OCI-LY3 (cell line): ENCODE results near the gene CRADD.

Experiments
- H2AFZ ChIP-seq: fragments of 200-600, 300-600 bp; shearing (Covaris generic); 2 replicates; pipeline ENCODE4 v1.6.0; 2014; ENCODE audit warnings: antibody characterized with exemption, low read depth, low read length
- H3K27ac ChIP-seq: fragments of 200-600, 300-600 bp; sonication (generic); 2 replicates; pipeline ENCODE4 v1.5.1; 2014; ENCODE audit warnings: mild to moderate bottlenecking, low read length, moderate library complexity, mixed read lengths
- H3K27me3 ChIP-seq: fragments of 200-600, 300-600 bp; sonication (generic); 2 replicates; pipeline ENCODE4 v1.6.1; 2014; ENCODE audit warnings: low read depth, low read length, mixed read lengths
- H3K36me3 ChIP-seq: fragments of 200-600, 300-600 bp; sonication (generic); replicated peaks from 2 replicates; pipeline ENCODE3; 2014; ENCODE audit warnings: low read depth, low read length, mixed read lengths
- H3K4me1 ChIP-seq: fragments of 300-600, 200-600 bp; sonication (generic); 2 replicates; pipeline ENCODE4 v1.6.1; 2014; ENCODE audit warnings: low read length, mixed read lengths
- H3K4me2 ChIP-seq: fragments of 200-600, 300-600 bp; sonication (generic); 2 replicates; pipeline ENCODE4 v1.6.1; 2014; ENCODE audit warnings: low read length, mixed read lengths
- H3K4me3 ChIP-seq: fragments of 300-600, 200-600 bp; sonication (generic); 2 replicates; pipeline ENCODE4 v1.5.1; 2014; ENCODE audit warnings: antibody characterized with exemption, mild to moderate bottlenecking, low read length, moderate library complexity
- H3K79me2 ChIP-seq: fragments of 300-600, 200-600 bp; shearing (Covaris generic); 2 replicates; pipeline ENCODE4 v1.6.1; 2014; ENCODE audit warnings: mild to moderate bottlenecking, low read length, mixed read lengths
- H3K9ac ChIP-seq: fragments of 300-600, 200-600 bp; shearing (Covaris generic); 2 replicates; pipeline ENCODE4 v1.6.0; 2014; ENCODE audit warnings: mild to moderate bottlenecking, low read length, moderate library complexity
- H3K9me3 ChIP-seq: fragments of 200-600, 300-600 bp; shearing (Covaris generic); 2 replicates; pipeline ENCODE4 v1.6.1; 2014; ENCODE audit warnings: low read length, mixed read lengths; ENCODE audit not compliant: insufficient read depth
- H4K20me1 ChIP-seq: fragments of 200-600, 300-600 bp; sonication (generic); 2 replicates; pipeline ENCODE4 v1.6.1; 2016; ENCODE audit warnings: low read length, mixed read lengths; ENCODE audit not compliant: insufficient read depth
- EZH2phosphoT487 ChIP-seq: fragments of 200-600 bp; shearing (Covaris generic); IDR thresholded peaks from 2 replicates; pipeline ENCODE4 v1.6.1; 2018; ENCODE audit warnings: antibody characterized with exemption, mixed run types, low read depth
- TF ChIP-seq, protein P1 (sequence below): fragments of 200-600, 300-600 bp; sonication (generic); IDR thresholded peaks from 2 replicates; pipeline ENCODE4 v1.5.1; 2014; ENCODE audit warnings: antibody characterized with exemption, low read length, low read depth

CRADD gene

GRCh38 chr12:93879476-93880421 lies 202.6 kb downstream of the CRADD start:
- no peak overlapping the region for H3K27ac ChIP-seq

DNA sequence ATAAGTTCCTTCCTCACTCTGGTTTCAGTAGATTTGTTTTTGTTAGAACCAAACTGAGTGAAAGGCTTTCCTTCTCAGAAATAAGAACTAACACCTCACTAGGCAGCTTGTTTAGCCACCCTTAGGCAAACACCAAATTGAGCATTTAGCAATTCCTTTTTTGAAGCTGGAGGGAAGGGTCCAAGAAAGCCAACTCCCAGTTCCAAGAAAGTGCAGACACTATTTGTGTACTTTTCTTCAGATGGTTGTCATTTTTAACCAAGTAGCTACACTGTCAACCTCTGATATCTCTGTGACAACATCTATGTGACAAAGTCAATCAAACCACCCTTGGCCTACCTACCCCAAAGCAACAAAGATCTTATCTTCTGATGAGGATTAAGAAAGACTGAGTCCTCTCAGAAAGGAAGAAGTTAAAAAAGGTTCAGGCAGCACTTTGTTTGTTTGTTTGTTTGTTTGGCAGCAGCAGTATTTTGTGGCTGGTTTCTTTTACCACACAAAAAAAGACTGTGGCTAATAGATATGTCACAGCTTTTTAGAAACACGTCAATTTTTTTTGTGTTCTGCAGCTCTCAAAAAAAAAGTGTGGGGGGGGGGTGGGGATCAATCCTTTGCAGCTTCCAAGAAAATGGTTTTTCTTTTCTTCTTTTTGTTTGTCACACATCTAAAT lies 203.8 kb downstream of the CRADD start:
- Histone ChIP-seq H3K27ac (no peak overlapping the region), H3K9ac (no peak overlapping the region)

More at GRCh38 chr12:93879476-93880421, 202.6 kb downstream of the CRADD start:
- Histone ChIP-seq H4K20me1 (no peaks in the 10 kb centered on the region), H3K9ac (no peak overlapping the region), H3K27me3 (no peaks in the 10 kb centered on the region), H2AFZ (no peak overlapping the region), H3K4me3 (no peak overlapping the region), H3K9me3 (peaks cover 17% of the 10 kb centered on the region; the same call in 1 of the 2 replicates), H3K4me2 (no peak overlapping the region), H3K36me3 (no peaks in the 10 kb centered on the region), H3K4me1 (no peaks in the 10 kb centered on the region; the same call in 1 of the 2 replicates), H3K79me2 (no peaks in the 10 kb centered on the region)
- TF ChIP-seq EZH2phosphoT487 = no peak
- TF ChIP-seq, protein P1, sequence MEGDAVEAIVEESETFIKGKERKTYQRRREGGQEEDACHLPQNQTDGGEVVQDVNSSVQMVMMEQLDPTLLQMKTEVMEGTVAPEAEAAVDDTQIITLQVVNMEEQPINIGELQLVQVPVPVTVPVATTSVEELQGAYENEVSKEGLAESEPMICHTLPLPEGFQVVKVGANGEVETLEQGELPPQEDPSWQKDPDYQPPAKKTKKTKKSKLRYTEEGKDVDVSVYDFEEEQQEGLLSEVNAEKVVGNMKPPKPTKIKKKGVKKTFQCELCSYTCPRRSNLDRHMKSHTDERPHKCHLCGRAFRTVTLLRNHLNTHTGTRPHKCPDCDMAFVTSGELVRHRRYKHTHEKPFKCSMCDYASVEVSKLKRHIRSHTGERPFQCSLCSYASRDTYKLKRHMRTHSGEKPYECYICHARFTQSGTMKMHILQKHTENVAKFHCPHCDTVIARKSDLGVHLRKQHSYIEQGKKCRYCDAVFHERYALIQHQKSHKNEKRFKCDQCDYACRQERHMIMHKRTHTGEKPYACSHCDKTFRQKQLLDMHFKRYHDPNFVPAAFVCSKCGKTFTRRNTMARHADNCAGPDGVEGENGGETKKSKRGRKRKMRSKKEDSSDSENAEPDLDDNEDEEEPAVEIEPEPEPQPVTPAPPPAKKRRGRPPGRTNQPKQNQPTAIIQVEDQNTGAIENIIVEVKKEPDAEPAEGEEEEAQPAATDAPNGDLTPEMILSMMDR = no peak

GRCh38 chr12:93882763-93883162 lies 205.6 kb downstream of the CRADD start:
- Histone ChIP-seq H2AFZ (no peak overlapping the region), H3K4me2 (no peak overlapping the region), H3K27me3 (no peaks in the 10 kb centered on the region), H3K4me3 (no peak overlapping the region), H3K9me3 (no peaks in the 10 kb centered on the region), H4K20me1 (no peaks in the 10 kb centered on the region), H3K79me2 (no peaks in the 10 kb centered on the region), H3K4me1 (no peaks in the 10 kb centered on the region; the same call in 1 of the 2 replicates), H3K9ac (no peak overlapping the region), H3K27ac (no peak overlapping the region), H3K36me3 (no peaks in the 10 kb centered on the region)
- TF ChIP-seq EZH2phosphoT487 = no peak
- TF ChIP-seq, protein P1 = no peak

More for the DNA sequence above, 203.8 kb downstream of the CRADD start:
- no peak overlapping the region for H3K4me2 ChIP-seq
- H4K20me1 ChIP-seq = no peaks in the 10 kb centered on the region
- H3K4me3 ChIP-seq = no peak overlapping the region
- peaks cover 11% of the 10 kb centered on the region; the same call in 1 of the 2 replicates for H3K9me3 ChIP-seq
- no peaks in the 10 kb centered on the region for H3K36me3 ChIP-seq
- no peak overlapping the region for H2AFZ ChIP-seq
- H3K27me3 ChIP-seq = no peaks in the 10 kb centered on the region
- TF ChIP-seq EZH2phosphoT487 = no peak
- H3K4me1 ChIP-seq = no peaks in the 10 kb centered on the region; the same call in 1 of the 2 replicates
- no peaks in the 10 kb centered on the region for H3K79me2 ChIP-seq

- TF ChIP-seq, protein P1 = no peak
- TF ChIP-seq EZH2phosphoT487 = no peak
- no peaks in the 10 kb centered on the region for H3K9me3 ChIP-seq
- H3K27ac ChIP-seq = no peak overlapping the region
- H3K9ac ChIP-seq = no peak overlapping the region
- H4K20me1 ChIP-seq = no peaks in the 10 kb centered on the region
- H3K4me1 ChIP-seq = no peaks in the 10 kb centered on the region; the same call in 1 of the 2 replicates
- no peak overlapping the region for H3K4me2 ChIP-seq
- H3K79me2 ChIP-seq = no peaks in the 10 kb centered on the region
- no peaks in the 10 kb centered on the region for H3K27me3 ChIP-seq
- no peaks in the 10 kb centered on the region for H3K36me3 ChIP-seq
- no peak overlapping the region for H2AFZ ChIP-seq
- H3K4me3 ChIP-seq = no peak overlapping the region
These were observed 206.4 kb downstream of the CRADD start for GRCh38 chr12:93883436-93884154.
